ENCODE results near the gene HOXB2. TPM values are rescaled to one million over a fixed set of nuclear protein-coding genes. Genes with fewer than 3 reads are reported as not detected.
A peak's percentile ranks its signal among the peaks of the same experiment; 100 is the strongest.

The HOXB2 gene
- total and polyA plus RNA-seq, 9 of the 15 experiments (the other 6 are each of a cell fraction or from before 2014, with no cell fraction given) = 2.1 to 97.7 (median 21.2) TPM

- 59% methylated on average over 7 of the region's 7 CpGs for WGBS (ENCODE audit: insufficient coverage, low coverage, missing lambda C conversion rate)
- TF ChIP-seq ZNF696 (CRISPR knock-in tag; conservative IDR thresholded peaks at IDR 0.05) (no peak), CEBPG (CRISPR knock-in tag; IDR thresholded peaks at IDR 0.05) (no peak), CEBPG (tag; conservative IDR thresholded peaks at IDR 0.05 in 1 of 2, IDR thresholded peaks at IDR 0.05 in 1 of 2) (peak in 1 of 2 experiments; percentile 74; a peak in 3 of 4 replicates), CEBPB (tag; IDR thresholded peaks at IDR 0.05) (peak; percentile 71)
- DNase-seq (ENCODE audit: extremely low read depth in 1 of 4, low spot score in 3 of 4) (no peak), FAIRE-seq (no peak), ATAC-seq (no peak)
- H3K27me3 ChIP-seq (ENCODE audit: control insufficient read depth in 2 of 2, insufficient read depth in 2 of 2, low read length in 2 of 2) = no peaks in the 10 kb centered on the region
- no peak overlapping the region for H3K27ac ChIP-seq (ENCODE audit: extremely low read depth, low read depth, low read length)
- no peak overlapping the region for H2AFZ ChIP-seq (ENCODE audit: low read depth, low read length)
- no peak overlapping the region for H3K4me3 ChIP-seq
- intact Hi-C loops (cut with micrococcal nuclease) (no loop called here), in situ Hi-C loops (cut with MboI) (no loop called here)
- no peaks in the 10 kb centered on the region for H4K20me1 ChIP-seq (replicated peaks; ENCODE audit: control insufficient read depth, insufficient read depth, low read length)
- no peak overlapping the region for H3K9ac ChIP-seq (ENCODE audit: insufficient read depth in 1 of 2, low read depth in 2 of 2, low read length in 2 of 2)
- no peak overlapping the region for H3K4me2 ChIP-seq (ENCODE audit: insufficient read depth, low read length)
- no TSS peak for BruUV-seq (replicated peaks)
- CTCF ChIA-PET (ENCODE audit: low intra/inter-chr PET ratio) = no interaction called here
- H3K4me1 ChIP-seq (replicated peaks in 1 of 2; ENCODE audit: control insufficient read depth in 2 of 2, insufficient read depth in 2 of 2, low read length in 2 of 2) = peaks cover 0 to 27% of the 10 kb centered on the region in 2 experiments; a peak in 4 of 5 replicates
- no peaks in the 10 kb centered on the region for H3K9me1 ChIP-seq (ENCODE audit: control insufficient read depth, insufficient read depth, low read length)
- POLR2A ChIA-PET = no interaction called here
- H3K9me3 ChIP-seq (replicated peaks; ENCODE audit: control insufficient read depth, insufficient read depth, low read depth, low read length) = no peaks in the 10 kb centered on the region
- H3K79me2 ChIP-seq (ENCODE audit: control insufficient read depth, insufficient read depth, low read length) = no peaks in the 10 kb centered on the region
- H3K36me3 ChIP-seq (ENCODE audit: control insufficient read depth, insufficient read depth, low read length) = no peaks in the 10 kb centered on the region
Measured at GRCh38 chr17:48510761-48511604, 33.9 kb downstream of the HOXB2 start.

- DNase-seq (ENCODE audit: extremely low read depth in 1 of 4, low spot score in 3 of 4) (no peak), FAIRE-seq (no peak), ATAC-seq (no peak)
- ChIA-PET CTCF (ENCODE audit: low intra/inter-chr PET ratio) (no interaction called here), POLR2A (no interaction called here)
- Histone ChIP-seq H3K9ac (ENCODE audit: insufficient read depth in 1 of 2, low read depth in 2 of 2, low read length in 2 of 2) (no peak overlapping the region), H3K9me1 (ENCODE audit: control insufficient read depth, insufficient read depth, low read length) (no peaks in the 10 kb centered on the region), H4K20me1 (replicated peaks; ENCODE audit: control insufficient read depth, insufficient read depth, low read length) (no peaks in the 10 kb centered on the region), H3K4me3 (no peak overlapping the region), H3K36me3 (ENCODE audit: control insufficient read depth, insufficient read depth, low read length) (no peaks in the 10 kb centered on the region), H3K9me3 (replicated peaks; ENCODE audit: control insufficient read depth, insufficient read depth, low read depth, low read length) (no peaks in the 10 kb centered on the region), H3K27ac (ENCODE audit: extremely low read depth, low read depth, low read length) (no peak overlapping the region), H2AFZ (ENCODE audit: low read depth, low read length) (no peak overlapping the region), H3K4me2 (ENCODE audit: insufficient read depth, low read length) (no peak overlapping the region), H3K79me2 (ENCODE audit: control insufficient read depth, insufficient read depth, low read length) (no peaks in the 10 kb centered on the region), H3K27me3 (ENCODE audit: control insufficient read depth in 2 of 2, insufficient read depth in 2 of 2, low read length in 2 of 2) (no peaks in the 10 kb centered on the region), H3K4me1 (replicated peaks in 1 of 2; ENCODE audit: control insufficient read depth in 2 of 2, insufficient read depth in 2 of 2, low read length in 2 of 2) (peaks cover 0 to 33% of the 10 kb centered on the region in 2 experiments; a peak in 4 of 5 replicates)
- WGBS (ENCODE audit: insufficient coverage, low coverage, missing lambda C conversion rate) = 91% methylated on average over 2 of the region's 2 CpGs
- in situ Hi-C loops (cut with MboI) (no loop called here), intact Hi-C loops (cut with micrococcal nuclease) (no loop called here)
- BruUV-seq (replicated peaks) = no TSS peak
- TF ChIP-seq REST (IDR thresholded peaks at IDR 0.05; ENCODE audit: borderline replicate concordance) (no peak), REST (CRISPR knock-in tag; IDR thresholded peaks at IDR 0.05; ENCODE audit: low read depth) (no peak), RBM25 (IDR thresholded peaks at IDR 0.05; ENCODE audit: low read depth, low read length, severe bottlenecking) (peak; percentile 39)
Measured at GRCh38 chr17:48510381-48510760, 34.5 kb downstream of the HOXB2 start.
